Measurements from ENCODE around the gene RAB8B.
"Not testable (repeated sequence)": the region's sequence is repeated elsewhere in the genome, so short reads cannot be mapped to it uniquely, and the experiment has no call there.

The RAB8B gene

GRCh38 chr15:63210151-63211091, 21.0 kb downstream of the RAB8B start:
- peak; percentile 42 for DNase-seq

- DNase-seq, result no peak
Measured at GRCh38 chr15:63211092-63211490, 21.7 kb downstream of the RAB8B start.

GRCh38 chr15:63211549-63211948, 22.1 kb downstream of the RAB8B start:
- no peak for DNase-seq

- peak; percentile 50 for DNase-seq
Measured at GRCh38 chr15:63212050-63213004, 22.9 kb downstream of the RAB8B start.

GRCh38 chr15:63218100-63218808, 28.8 kb downstream of the RAB8B start:
- no peak for DNase-seq

- no peak for DNase-seq
Measured at GRCh38 chr15:63219196-63219710, 29.8 kb downstream of the RAB8B start.

- DNase-seq, result no peak
Measured at GRCh38 chr15:63221346-63221745, 31.9 kb downstream of the RAB8B start.

GRCh38 chr15:63223463-63223862, 34.1 kb downstream of the RAB8B start:
- no peak for DNase-seq

GRCh38 chr15:63225381-63225780, 36.0 kb downstream of the RAB8B start:
- DNase-seq, result no peak

- DNase-seq, result no peak
Measured at GRCh38 chr15:63226155-63226883, 36.9 kb downstream of the RAB8B start.

- DNase-seq, result no peak
Measured at GRCh38 chr15:63226966-63227401, 37.6 kb downstream of the RAB8B start.

- no peak for DNase-seq
Measured at GRCh38 chr15:63227689-63228088, 38.3 kb downstream of the RAB8B start.

GRCh38 chr15:63231206-63231605, 41.8 kb downstream of the RAB8B start:
- DNase-seq, result no peak

GRCh38 chr15:63231706-63232105, 42.3 kb downstream of the RAB8B start:
- DNase-seq, result no peak

- DNase-seq, result peak; percentile 60
Measured at GRCh38 chr15:63232405-63232804, 43.0 kb downstream of the RAB8B start.

GRCh38 chr15:63232943-63233342, 43.5 kb downstream of the RAB8B start:
- no peak for DNase-seq

GRCh38 chr15:63233667-63234423, 44.4 kb downstream of the RAB8B start:
- DNase-seq, result no peak

GRCh38 chr15:63234451-63234870, 45.1 kb downstream of the RAB8B start:
- DNase-seq, result no peak

- DNase-seq, result no peak
Measured at GRCh38 chr15:63236272-63236671, 46.9 kb downstream of the RAB8B start.

GRCh38 chr15:63237086-63237485, 47.7 kb downstream of the RAB8B start:
- DNase-seq, result not testable (repeated sequence)

GRCh38 chr15:63238171-63238570, 48.8 kb downstream of the RAB8B start:
- no peak for DNase-seq
